GM19455 (cell line): Measurements from ENCODE around the gene RERE.

Source experiments
- ATAC-seq: cut with Tn5 transposase; IDR thresholded peaks from one replicate; pipeline ENCODE4 v1.9.1; 2021; ENCODE audit not compliant: unreplicated experiment

Gene RERE

DNA sequence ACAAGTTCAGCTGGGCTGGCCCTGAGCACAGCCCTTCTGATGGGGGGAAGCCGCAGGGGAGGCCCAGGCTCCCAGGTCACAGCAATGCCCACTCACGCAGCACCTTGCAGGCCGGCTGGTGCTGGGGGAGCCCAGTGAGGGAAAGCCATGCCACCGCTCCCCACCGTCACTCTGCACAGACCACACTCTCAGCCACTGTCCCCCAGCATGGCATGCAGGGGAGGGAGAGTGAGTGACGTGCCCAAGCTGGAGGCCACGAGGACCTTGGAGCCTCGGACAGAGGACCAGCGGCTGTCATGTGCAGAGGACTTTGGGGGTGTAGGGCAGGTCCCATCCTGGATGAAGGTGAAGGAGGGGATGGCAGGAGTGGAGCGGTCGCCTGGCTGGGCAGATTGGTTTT, 474.4 kb downstream of the RERE start:
- ATAC-seq: no peak

DNA sequence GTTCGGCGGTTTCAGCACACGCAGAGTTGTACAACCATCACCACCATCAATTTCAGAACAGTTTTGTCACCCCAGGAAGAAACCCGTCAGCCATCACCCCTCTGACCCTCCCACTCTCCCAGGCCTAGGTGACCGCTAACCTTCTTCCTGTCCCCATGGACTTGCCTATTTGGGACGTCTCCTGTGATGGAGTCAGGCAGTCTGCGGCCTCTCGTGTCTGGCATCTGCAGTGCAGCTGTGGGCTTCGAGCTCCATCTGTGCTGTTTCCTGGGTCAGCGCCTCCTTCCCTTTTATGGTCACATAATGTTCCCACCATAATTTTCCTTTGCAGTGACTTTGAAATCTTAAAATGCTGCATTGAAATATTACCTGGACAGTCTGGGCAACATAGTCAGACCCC, 475.1 kb downstream of the RERE start:
- no peak for ATAC-seq

DNA sequence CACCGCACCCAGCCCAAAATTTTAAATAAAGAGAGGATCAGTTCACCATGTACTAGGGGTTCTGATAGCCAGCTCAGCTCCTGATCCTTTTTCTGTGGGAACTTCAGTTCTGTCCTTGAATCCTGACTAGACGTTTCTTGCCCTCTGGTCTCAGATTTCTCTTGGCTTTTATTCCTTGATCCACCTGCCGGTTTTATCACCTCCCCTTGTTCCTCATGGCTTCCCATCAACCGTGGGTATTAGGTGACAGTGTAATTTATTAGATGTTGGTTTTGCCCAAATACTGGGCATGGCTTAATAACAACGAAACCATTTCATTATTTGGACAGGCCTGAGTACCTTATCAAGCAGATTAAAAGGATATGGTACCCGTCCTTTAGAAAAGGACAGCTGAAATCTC, 477.0 kb downstream of the RERE start:
- no peak for ATAC-seq

DNA sequence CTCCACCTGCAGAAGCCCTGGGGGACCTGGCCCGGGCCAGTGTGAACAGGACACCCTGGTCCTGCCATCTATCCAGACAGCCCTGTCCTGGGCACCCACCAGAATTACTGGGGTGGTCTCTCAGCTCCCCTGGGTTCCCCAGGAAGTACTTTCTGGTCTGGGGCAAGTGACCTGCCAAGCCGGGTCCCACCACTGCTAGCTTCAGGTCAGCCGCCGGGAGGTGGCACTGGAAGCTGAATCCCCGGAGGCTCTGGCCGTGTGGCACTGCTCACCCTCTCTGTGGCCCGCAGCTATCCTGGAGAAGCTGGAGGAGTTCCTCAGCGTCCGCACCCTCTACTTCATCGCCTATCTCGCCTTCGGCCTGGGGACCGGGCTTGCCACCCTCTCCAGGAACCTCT, 478.2 kb downstream of the RERE start:
- ATAC-seq: no peak

DNA sequence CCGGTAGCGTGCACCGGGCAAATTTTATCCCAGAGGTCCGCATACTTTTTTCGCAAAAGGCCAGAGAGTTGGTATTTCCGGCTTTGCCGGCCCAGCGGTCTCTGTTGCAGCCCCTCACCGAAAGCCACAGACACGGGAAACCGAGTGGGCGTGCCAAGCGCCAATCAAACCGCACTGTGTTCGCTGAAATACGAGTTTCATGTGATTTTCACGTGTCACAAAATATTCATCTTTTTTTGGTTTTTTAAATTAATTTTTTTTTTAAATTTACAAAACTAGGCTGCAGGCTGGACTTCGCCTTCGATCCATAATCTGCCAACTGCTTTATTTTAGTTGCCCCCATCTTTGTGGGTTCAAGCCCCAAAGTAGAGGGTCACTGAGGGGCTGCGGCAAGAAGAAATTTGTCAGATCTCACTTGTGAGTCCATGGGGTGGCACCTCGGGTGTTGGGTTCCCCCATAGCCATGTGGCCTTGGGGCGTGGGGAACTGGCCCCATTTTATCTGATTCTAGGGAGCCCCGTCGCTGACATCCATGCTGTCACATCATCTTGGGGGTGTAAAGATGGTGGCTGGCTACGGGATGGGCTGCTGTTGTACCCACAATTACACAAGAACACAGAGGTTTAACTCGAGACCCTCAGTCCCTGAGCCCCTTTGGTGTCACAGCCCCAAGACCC, 478.8 kb downstream of the RERE start:
- ATAC-seq: no peak

DNA sequence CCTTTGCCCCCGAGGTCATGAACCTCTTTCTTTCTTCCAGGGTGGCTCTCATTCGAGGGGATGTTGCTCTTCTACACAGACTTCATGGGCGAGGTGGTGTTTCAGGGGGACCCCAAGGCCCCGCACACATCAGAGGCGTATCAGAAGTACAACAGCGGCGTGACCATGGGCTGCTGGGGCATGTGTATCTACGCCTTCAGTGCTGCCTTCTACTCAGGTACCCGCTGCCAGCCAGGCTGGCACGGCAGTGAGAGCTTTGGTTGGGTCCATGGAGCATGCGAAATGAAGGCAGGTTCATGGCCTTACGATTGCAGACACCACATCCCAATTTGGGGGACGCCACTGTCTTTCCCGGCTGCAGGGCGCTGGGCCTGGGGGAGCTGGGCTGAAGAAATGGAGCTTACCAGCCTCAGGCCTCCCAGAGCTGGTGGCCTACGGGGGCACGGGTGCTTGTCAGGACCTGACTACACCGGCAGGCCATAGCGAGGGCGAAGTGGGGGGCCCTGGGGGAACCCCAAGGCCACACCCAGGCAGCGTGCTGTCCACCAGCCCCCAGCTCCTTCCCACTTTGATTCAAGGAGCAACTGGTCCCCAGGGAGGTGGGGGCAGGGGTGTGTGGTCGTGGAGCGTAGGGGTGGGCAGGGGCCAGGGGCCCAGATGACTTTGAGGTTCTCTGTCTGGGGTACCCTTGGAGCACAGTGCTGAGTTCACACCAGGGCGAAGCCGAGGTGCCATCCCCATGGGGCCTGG, 479.5 kb downstream of the RERE start:
- ATAC-seq: no peak

DNA sequence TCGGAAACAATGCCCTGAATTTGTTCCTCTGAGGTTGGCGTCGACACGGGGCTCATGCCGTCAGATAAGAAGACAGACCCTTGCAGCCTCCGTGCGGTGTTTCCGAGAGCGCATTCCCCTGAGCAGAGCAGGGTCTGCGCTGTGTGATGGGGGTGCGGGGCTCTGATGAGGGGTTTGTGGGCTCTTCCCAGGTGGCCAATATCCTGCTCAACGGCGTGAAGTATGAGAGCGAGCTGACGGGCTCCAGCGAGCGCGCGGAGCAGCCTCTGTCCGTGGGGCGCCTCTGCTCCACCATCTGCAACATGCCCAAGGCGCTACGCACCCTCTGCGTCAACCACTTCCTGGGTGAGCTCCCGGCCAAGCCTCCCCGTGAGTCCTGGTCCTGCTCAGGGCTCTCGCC, 482.2 kb downstream of the RERE start:
- ATAC-seq: no peak

DNA sequence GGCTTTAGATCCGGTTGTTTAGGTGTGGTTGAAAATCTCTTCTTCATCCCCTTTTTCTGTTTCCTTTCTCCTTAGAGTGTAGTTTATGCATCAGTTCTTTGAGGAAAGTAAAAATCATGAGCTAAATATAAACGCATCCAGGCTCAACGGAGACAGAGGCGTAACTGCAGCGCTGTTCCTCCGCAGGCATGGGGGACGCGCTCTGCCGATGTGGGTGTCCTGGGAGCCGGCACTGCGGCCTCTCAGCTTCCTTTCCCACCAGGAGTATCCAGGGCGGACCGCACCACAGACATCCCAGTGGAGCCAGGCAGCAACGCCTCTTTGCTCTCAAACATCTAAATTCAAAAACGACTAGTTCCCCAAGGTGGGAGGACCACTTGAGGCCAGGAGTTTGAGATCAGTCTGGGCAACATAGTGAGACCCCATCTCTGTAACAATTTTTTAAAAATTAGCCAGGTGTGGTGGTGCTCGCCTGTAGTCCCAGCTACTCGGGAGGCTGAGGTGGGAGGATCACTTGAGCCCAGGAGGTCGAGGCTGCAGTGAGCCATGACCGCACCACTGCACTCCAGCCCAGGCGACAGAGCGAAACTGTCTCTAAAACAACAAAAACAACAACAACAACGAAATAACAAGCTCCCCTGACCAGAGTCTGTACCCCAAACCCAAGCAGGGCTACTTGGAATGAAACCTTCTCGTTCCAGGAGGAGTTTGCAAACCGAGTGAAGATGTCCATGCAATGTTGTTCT, 483.2 kb downstream of the RERE start:
- ATAC-seq: no peak

DNA sequence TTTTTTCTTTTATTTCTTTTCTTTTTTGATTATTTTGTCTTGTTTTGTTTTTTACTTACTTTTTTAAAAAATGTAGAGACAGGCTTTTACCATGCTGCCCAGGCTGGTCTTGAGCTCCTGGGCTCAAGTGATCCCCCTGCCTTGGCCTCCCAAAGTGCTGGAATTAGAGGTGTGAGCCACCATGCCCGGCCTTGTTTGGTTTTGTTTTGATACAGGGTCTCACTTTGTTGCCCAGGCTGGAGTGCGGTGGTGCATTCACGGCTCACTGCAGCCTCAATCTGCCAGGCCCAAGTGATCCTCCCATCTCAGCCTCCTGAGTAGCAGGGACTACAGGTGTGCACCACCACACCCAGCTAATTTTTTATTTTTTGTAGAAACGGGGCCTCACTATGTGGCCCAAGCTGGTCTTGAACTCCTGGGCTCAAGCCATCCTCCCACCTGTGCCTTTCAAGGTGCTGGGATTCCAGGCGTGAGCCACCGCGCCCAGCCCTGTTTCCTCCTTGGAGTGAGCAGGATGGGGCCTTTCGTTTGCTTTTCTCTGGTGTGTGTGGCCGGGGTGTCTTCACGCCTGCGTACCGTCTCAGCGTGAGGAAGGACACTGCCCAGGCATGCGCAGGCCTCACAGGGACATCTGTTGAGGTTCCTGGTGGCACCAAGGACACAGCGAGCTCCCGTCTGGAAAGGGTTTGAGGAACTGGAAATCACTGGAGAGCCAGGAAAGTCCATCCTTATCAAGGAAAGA, 484.0 kb downstream of the RERE start:
- no peak for ATAC-seq

DNA sequence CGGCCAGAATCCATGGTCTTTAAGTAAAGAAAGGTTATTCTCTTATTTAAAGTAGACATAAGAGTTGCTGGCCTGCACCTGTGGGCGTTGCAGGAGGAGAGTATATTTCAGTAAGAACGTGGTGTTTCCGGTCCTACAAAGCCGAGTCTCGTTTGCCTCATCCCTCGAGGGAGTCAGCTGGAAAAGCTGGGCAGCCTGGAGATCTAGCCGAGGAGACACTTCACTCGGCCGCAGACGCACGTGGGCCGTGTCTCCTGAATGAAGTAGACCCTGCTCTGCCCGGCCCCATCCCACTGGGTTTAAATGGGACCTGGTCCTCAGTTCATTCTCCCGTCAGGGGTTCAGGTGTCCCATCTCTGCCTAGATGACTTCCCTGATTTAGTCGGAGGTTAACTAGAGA, 484.6 kb downstream of the RERE start:
- no peak for ATAC-seq

DNA sequence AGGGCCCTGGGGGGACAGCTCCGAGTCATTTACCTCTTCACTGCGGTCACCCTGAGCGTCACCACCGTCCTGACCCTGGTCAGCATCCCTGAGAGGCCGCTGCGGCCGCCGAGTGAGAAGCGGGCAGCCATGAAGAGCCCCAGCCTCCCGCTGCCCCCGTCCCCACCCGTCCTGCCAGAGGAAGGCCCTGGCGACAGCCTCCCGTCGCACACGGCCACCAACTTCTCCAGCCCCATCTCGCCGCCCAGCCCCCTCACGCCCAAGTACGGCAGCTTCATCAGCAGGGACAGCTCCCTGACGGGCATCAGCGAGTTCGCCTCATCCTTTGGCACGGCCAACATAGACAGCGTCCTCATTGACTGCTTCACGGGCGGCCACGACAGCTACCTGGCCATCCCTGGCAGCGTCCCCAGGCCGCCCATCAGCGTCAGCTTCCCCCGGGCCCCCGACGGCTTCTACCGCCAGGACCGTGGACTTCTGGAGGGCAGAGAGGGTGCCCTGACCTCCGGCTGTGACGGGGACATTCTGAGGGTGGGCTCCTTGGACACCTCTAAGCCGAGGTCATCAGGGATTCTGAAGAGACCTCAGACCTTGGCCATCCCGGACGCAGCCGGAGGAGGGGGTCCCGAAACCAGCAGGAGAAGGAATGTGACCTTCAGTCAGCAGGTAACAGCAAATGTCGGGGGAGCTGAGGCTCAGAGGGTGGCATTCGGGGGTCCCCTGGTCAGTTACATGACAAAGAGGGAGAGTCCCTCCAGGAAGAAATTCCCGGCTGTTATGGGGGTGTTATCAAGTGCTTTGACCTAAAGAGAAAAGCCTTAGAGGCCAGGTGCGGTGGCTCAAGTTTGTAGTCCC, 486.9 kb downstream of the RERE start:
- no peak for ATAC-seq

DNA sequence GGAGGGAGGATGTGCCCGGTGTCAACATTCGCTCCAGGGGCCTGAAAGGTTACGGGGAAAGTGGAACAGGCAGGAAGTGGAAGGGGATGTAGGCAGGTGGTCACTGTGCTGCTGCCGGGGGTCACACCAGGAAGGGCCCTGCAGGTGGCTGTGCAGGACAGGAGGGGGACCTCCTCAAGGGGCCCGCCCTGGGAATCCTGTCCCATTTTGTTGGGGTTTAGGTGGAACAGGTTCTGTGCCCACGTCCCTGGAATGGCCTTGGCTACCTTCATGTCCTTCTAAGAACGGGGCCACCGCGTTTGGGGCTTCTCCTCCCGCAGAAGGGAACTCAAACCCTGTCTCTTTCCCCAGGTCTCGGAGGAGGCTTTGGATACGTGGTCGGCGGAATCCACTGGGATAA, 487.6 kb downstream of the RERE start:
- no peak for ATAC-seq

DNA sequence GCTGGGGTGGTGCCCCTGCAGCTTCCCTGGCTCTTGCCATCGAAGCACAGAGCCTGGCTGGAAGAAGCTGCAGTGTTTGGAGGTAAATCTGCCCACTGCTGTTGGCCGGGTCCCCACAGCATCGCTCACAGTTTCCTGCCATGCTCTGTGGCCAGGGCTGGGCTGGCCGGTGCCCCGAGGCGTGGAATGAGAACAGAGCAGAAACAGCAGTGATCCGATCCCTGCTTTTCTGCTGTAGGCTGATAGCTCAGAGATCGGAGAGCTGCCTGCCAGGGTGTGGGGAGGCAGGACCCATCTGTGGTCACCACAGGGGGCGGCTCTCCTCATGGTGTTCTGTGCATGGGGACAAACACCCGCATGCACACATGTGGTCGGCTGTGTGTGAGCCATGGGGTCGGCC, 488.0 kb downstream of the RERE start:
- no peak for ATAC-seq

DNA sequence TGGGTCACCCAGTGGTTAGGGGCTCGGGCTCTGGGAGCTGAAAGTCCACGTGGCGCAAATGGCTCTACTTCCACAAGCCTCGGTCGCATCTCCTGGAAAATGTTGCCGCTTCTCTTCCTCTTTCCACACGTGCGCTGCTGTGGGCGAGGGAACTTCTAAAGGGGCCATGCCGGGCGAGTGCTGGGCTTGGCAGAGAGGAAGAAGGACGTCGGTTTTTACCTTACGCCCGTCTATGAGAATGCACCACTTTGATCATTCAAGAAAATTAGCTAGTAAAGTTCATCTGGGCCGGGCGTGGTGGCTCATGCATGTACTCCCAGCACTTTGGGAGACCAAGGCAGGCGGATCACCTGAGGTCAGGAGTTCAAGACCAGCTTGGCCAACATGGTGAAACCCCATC, 489.2 kb downstream of the RERE start:
- ATAC-seq: no peak

DNA sequence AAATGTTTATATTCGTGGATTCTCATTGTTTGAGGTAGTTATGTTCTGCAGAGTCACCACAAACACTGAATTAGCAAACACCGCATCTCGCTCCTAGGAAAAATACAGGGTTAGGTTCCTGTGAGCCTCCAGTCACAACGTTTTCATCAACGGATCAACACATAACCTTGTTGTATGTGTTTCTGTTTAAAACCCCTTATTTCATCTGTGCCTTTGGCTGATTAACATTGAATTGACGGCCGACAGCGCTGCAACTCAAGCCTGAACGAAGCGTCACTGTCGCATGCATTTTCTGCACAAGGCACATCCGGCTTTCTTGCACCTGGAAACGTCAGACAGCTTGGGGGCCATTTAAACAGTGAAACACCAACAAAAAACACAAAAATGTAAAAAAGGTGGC, 491.2 kb downstream of the RERE start:
- ATAC-seq: no peak

DNA sequence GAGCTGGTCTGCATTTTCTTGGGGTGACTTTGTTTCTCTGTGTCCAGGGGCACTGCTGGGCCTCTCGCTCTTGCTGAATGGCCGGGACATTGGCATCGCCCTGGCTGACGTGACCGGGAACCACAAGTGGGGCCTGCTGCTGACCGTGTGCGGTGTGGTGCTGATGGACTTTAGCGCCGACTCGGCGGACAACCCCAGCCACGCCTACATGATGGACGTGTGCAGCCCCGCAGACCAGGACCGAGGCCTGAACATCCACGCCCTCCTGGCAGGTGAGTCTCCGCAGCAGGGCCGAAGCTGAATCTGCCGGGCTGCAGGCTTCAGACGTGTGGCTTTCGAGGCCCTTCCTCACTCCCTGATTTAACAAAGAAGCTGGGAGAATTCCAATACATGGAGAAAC, 491.7 kb downstream of the RERE start:
- no peak for ATAC-seq

DNA sequence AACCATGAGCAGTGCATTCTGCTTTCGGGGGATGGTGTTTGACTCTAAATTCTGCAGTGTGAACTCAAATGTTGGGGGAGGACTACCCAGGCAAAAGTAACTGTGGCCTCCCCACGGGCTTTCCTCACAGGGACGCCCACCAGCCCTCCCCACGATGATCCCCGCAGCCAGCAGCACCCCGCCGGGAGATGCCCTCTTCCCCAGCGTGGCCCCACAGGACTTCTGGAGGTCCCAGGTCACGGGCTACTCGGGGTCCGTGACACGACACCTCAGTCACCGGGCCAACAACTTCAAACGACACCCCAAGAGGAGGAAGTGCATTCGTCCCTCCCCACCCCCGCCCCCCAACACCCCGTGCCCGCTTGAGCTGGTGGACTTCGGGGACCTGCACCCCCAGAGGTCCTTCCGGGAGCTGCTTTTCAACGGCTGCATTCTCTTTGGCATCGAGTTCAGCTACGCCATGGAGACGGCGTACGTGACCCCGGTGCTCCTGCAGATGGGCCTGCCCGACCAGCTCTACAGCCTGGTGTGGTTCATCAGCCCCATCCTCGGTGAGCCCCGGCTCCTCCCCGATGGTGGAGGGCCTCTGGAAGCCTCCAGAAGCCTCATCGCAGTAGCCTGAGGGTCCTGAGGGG, 493.1 kb downstream of the RERE start:
- ATAC-seq: no peak

DNA sequence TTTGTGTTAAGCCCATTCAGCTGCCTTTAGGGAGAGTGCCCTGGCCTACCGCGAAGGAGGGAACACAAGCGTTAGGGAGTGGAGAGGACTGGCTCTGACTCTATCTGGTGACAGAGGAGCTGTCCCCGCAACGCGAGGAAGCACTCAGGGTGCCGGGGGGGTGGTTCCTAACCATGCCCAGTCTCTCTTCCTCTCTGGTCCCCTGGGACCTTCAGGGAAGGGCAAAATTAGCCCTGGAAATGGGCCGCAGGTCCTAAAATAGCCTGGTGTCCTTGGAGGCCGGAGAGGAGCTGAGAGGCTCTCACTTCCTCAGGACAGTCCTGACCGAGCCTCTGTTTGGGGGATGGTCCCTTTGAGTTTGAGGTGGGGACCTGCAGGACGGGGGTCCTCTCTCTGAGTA, 493.7 kb downstream of the RERE start:
- no peak for ATAC-seq

DNA sequence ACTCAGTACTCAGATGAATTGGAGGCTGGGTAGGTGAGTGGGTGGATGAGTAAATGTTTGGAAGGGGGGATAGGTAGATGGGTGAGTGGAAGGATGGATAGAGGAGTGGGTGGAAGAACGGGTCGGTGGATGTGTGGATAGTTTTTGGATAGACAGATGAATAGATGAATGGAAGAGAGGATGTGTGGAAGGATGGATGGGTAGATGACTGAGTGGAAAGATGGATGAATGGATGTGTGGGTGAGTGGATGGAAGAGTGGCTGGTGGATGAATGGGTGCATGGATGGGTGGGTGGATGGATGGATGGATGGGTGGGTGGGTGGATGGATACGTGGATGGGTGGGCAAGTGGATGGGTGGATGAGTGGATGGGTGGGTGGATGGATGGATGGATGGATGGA, 495.8 kb downstream of the RERE start:
- no peak for ATAC-seq

DNA sequence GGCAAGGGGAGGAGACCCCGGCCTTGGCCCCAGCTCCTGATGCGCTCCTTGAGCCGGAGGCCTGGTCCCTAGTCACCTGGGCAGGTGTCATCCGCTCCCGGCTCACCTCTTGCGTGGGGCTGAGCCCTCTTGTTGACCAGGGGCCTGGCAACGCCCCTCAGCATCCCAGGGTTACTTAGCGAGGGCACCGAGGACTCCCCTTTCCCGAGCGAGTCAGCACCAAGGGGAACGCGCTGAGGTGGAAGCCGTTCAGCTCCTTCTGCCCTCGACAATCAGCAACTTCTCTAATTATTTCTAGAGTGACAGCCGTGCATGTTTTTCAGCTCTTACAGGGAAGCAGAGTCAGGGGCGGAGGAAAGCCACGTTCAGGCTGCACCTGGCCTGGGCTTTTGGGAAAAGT, 499.0 kb downstream of the RERE start:
- no peak for ATAC-seq
